Measurements from ENCODE around the gene SERPINA3.

The SERPINA3 gene

GRCh38 chr14:94571395-94571794, 40.8 kb upstream of the SERPINA3 start:
- Histone ChIP-seq H3F3A (ENCODE audit: control insufficient read depth, insufficient read depth) (no peaks in the 10 kb centered on the region), H3K36me3 (ENCODE audit: control insufficient read depth, low read length) (no peaks in the 10 kb centered on the region), H3K9me3 (ENCODE audit: control insufficient read depth, insufficient read depth, low read length) (no peaks in the 10 kb centered on the region), H3K27ac (ENCODE audit: low read depth, low read length) (no peak overlapping the region), H3K4me3 (ENCODE audit: low read length) (no peak overlapping the region), H3K9me2 (replicated peaks; ENCODE audit: control insufficient read depth, low read length) (no peaks in the 10 kb centered on the region), H3K4me2 (ENCODE audit: low read length) (no peak overlapping the region), H3K27me3 (ENCODE audit: control insufficient read depth, low read length) (no peaks in the 10 kb centered on the region; the same call in 1 of the 2 replicates), H4K20me1 (ENCODE audit: control insufficient read depth, insufficient read depth, low read depth, low read length) (no peaks in the 10 kb centered on the region), H3K79me2 (ENCODE audit: control insufficient read depth, low read length) (no peaks in the 10 kb centered on the region), H3K4me1 (ENCODE audit: control insufficient read depth, low read length) (no peaks in the 10 kb centered on the region)
- TF ChIP-seq, protein P1, sequence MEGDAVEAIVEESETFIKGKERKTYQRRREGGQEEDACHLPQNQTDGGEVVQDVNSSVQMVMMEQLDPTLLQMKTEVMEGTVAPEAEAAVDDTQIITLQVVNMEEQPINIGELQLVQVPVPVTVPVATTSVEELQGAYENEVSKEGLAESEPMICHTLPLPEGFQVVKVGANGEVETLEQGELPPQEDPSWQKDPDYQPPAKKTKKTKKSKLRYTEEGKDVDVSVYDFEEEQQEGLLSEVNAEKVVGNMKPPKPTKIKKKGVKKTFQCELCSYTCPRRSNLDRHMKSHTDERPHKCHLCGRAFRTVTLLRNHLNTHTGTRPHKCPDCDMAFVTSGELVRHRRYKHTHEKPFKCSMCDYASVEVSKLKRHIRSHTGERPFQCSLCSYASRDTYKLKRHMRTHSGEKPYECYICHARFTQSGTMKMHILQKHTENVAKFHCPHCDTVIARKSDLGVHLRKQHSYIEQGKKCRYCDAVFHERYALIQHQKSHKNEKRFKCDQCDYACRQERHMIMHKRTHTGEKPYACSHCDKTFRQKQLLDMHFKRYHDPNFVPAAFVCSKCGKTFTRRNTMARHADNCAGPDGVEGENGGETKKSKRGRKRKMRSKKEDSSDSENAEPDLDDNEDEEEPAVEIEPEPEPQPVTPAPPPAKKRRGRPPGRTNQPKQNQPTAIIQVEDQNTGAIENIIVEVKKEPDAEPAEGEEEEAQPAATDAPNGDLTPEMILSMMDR (IDR thresholded peaks at IDR 0.05; ENCODE audit: low read depth, low read length, poor library complexity, severe bottlenecking), result no peak
- TF ChIP-seq EZH2phosphoT487 (IDR thresholded peaks at IDR 0.05; ENCODE audit: borderline replicate concordance, low read length), result no peak

DNA sequence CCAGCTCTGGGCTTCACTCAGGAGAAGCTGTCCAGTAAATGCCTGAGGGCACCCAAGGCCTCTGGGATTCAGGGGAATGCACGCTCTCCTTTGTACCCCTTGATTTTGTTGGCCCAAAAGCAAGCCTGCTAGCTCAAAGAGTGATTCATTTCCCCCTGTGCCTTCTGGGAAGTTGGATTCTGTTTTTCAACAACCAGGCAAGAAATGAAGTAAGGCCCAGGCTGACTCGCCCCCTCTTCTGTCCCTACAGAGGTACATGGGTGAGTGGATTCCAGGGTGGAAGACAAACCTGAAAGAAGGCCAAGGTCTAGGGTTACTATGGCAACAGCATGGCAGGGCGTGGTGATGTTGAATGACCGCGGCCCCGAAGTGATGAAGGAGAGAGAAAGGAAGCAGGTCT, 40.2 kb upstream of the SERPINA3 start:
- no peak overlapping the region for H3K27ac ChIP-seq (ENCODE audit: low read depth, low read length)
- no peaks in the 10 kb centered on the region for H3K36me3 ChIP-seq (ENCODE audit: control insufficient read depth, low read length)
- no peaks in the 10 kb centered on the region for H4K20me1 ChIP-seq (ENCODE audit: control insufficient read depth, insufficient read depth, low read depth, low read length)
- no peaks in the 10 kb centered on the region for H3K4me1 ChIP-seq (ENCODE audit: control insufficient read depth, low read length)
- no peaks in the 10 kb centered on the region; the same call in 1 of the 2 replicates for H3K27me3 ChIP-seq (ENCODE audit: control insufficient read depth, low read length)
- H3K9me3 ChIP-seq (ENCODE audit: control insufficient read depth, insufficient read depth, low read length), result no peaks in the 10 kb centered on the region
- no peaks in the 10 kb centered on the region for H3K9me2 ChIP-seq (replicated peaks; ENCODE audit: control insufficient read depth, low read length)
- H3K4me2 ChIP-seq (ENCODE audit: low read length), result no peak overlapping the region
- TF ChIP-seq, protein P1 (IDR thresholded peaks at IDR 0.05; ENCODE audit: low read depth, low read length, poor library complexity, severe bottlenecking), result no peak
- TF ChIP-seq EZH2phosphoT487 (IDR thresholded peaks at IDR 0.05; ENCODE audit: borderline replicate concordance, low read length), result no peak
- no peaks in the 10 kb centered on the region for H3K79me2 ChIP-seq (ENCODE audit: control insufficient read depth, low read length)
- H3F3A ChIP-seq (ENCODE audit: control insufficient read depth, insufficient read depth), result no peaks in the 10 kb centered on the region
- no peak overlapping the region for H3K4me3 ChIP-seq (ENCODE audit: low read length)

DNA sequence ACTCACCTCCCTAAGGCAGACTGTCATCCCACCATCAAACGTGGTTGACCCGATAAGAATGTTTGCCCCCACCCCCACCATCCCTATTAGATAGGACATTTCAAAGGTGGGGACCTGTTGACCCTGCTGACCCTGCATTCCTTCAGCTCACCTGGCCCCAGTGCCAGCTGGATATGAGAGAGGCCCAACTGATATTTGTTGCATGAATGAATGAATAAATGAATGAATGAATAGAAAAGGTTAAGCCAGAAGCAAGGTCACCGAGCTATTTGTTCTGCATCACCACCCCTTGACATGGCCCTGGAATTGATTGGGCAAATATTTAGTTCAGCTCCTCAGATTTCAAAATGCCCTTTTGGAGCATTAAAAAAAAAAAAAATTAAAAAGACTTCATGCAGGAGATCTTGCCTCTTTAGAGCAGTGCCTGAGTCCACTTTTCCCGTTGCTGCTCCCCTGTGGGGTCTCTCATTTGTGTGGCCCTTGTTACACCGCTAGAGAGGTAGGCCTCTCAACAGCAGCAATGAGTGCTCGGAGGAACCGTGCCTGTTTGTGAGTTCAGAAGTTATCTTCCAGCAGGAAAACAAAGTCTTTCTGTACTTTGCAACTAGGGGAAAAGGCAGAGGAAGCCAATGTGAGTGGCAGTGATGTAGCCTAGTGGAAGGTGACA, 39.4 kb upstream of the SERPINA3 start:
- Histone ChIP-seq H3K4me2 (ENCODE audit: low read length) (no peak overlapping the region), H3K4me3 (ENCODE audit: low read length) (no peak overlapping the region), H3K79me2 (ENCODE audit: control insufficient read depth, low read length) (no peaks in the 10 kb centered on the region), H3K27me3 (ENCODE audit: control insufficient read depth, low read length) (peaks cover 3% of the 10 kb centered on the region; the same call in 1 of the 2 replicates), H4K20me1 (ENCODE audit: control insufficient read depth, insufficient read depth, low read depth, low read length) (no peaks in the 10 kb centered on the region), H3K4me1 (ENCODE audit: control insufficient read depth, low read length) (no peaks in the 10 kb centered on the region), H3K9me2 (replicated peaks; ENCODE audit: control insufficient read depth, low read length) (no peaks in the 10 kb centered on the region), H3K36me3 (ENCODE audit: control insufficient read depth, low read length) (no peaks in the 10 kb centered on the region), H3K27ac (ENCODE audit: low read depth, low read length) (no peak overlapping the region), H3K9me3 (ENCODE audit: control insufficient read depth, insufficient read depth, low read length) (no peaks in the 10 kb centered on the region), H3F3A (ENCODE audit: control insufficient read depth, insufficient read depth) (no peaks in the 10 kb centered on the region)
- no peak for TF ChIP-seq EZH2phosphoT487 (IDR thresholded peaks at IDR 0.05; ENCODE audit: borderline replicate concordance, low read length)
- TF ChIP-seq, protein P1 (IDR thresholded peaks at IDR 0.05; ENCODE audit: low read depth, low read length, poor library complexity, severe bottlenecking), result no peak

Data from DOHH2 (cell line).